Measurements from ENCODE around the gene PLOD1. TPM values are rescaled to one million over a fixed set of nuclear protein-coding genes. Genes with fewer than 3 reads are reported as not detected.

PLOD1 gene
- total and polyA plus RNA-seq, 2 donors (not counting 1 experiment from before 2014, with no cell fraction given), result 10.4 to 13.4 TPM

GRCh38 chr1:11943619-11944018 is 9.1 kb downstream of the PLOD1 start:
- ChIA-PET POLR2A (no interaction called here), CTCF (no interaction called here)
- ATAC-seq (ENCODE audit: low read depth) (no peak), DNase-seq (no peak)
- no peaks in the 10 kb centered on the region for H3K79me2 ChIP-seq (ENCODE audit: control insufficient read depth, insufficient read depth, low read length)
- TF ChIP-seq EZH2 (IDR thresholded peaks at IDR 0.05; ENCODE audit: borderline replicate concordance, insufficient read depth, low read depth, low read length, poor library complexity, severe bottlenecking), result no peak
- no peak for TF ChIP-seq CTCF (IDR thresholded peaks at IDR 0.05)
- Mint-ChIP-seq H3K4me1 (no peaks in the 10 kb centered on the region), H3K27ac (no peak overlapping the region), H3K27me3 (no peaks in the 10 kb centered on the region), H3K9me3 (ENCODE audit: insufficient read depth) (no peaks in the 10 kb centered on the region), H3K4me3 (no peak overlapping the region)
- 96% methylated on average over 4 of the region's 4 CpGs for WGBS (ENCODE audit: insufficient coverage)
- H3K27ac ChIP-seq (ENCODE audit: low read length in 2 of 2), result no peak overlapping the region
- H3K9ac ChIP-seq (ENCODE audit: low read length), result no peak overlapping the region
- intact Hi-C loops (cut with micrococcal nuclease), result no loop called here
- no peak overlapping the region for H3K4me2 ChIP-seq (replicated peaks; ENCODE audit: low read depth, low read length, poor library complexity, severe bottlenecking)
- H3K4me3 ChIP-seq (ENCODE audit: control extremely low read depth in 1 of 5, extremely low read depth in 1 of 5, insufficient read depth in 1 of 5, low read depth in 2 of 5, low read length in 4 of 5), result no peak overlapping the region
- no peaks in the 10 kb centered on the region for H4K20me1 ChIP-seq (ENCODE audit: control insufficient read depth, insufficient read depth, low read length, poor library complexity, severe bottlenecking)
- no peaks in the 10 kb centered on the region for H3K9me3 ChIP-seq (ENCODE audit: control extremely low read depth in 1 of 3, control insufficient read depth in 2 of 3, insufficient read depth in 1 of 3, low read length in 2 of 3)
- H2AFZ ChIP-seq (ENCODE audit: insufficient read depth, low read depth, low read length, poor library complexity, severe bottlenecking), result no peak overlapping the region
- no peaks in the 10 kb centered on the region for H3K4me1 ChIP-seq (ENCODE audit: control insufficient read depth in 2 of 2, insufficient read depth in 2 of 2, low read length in 2 of 2)
- H3K36me3 ChIP-seq (replicated peaks in 1 of 2; ENCODE audit: control extremely low read depth in 1 of 2, control insufficient read depth in 1 of 2, extremely low read depth in 1 of 2, insufficient read depth in 2 of 2, low read length in 1 of 2), result no peaks in the 10 kb centered on the region
- H3K27me3 ChIP-seq (replicated peaks in 1 of 4; ENCODE audit: control extremely low read depth in 1 of 4, control insufficient read depth in 3 of 4, insufficient read depth in 4 of 4, low read length in 3 of 4), result no peaks in the 10 kb centered on the region

GRCh38 chr1:11944358-11944931 is 9.9 kb downstream of the PLOD1 start:
- TF ChIP-seq EZH2 (IDR thresholded peaks at IDR 0.05; ENCODE audit: borderline replicate concordance, insufficient read depth, low read depth, low read length, poor library complexity, severe bottlenecking) (no peak), CTCF (IDR thresholded peaks at IDR 0.05) (no peak)
- no peaks in the 10 kb centered on the region for H3K9me3 Mint-ChIP-seq (ENCODE audit: insufficient read depth)
- H3K9me3 ChIP-seq (ENCODE audit: control extremely low read depth in 1 of 3, control insufficient read depth in 2 of 3, insufficient read depth in 1 of 3, low read length in 2 of 3), result peaks cover 0 to 4% (median 0%) of the 10 kb centered on the region in 3 donors
- POLR2A ChIA-PET, result no interaction called here
- H3K36me3 ChIP-seq (replicated peaks in 1 of 2; ENCODE audit: control extremely low read depth in 1 of 2, control insufficient read depth in 1 of 2, extremely low read depth in 1 of 2, insufficient read depth in 2 of 2, low read length in 1 of 2), result no peaks in the 10 kb centered on the region
- H3K27ac ChIP-seq (ENCODE audit: low read length in 2 of 2), result no peak overlapping the region
- ATAC-seq (ENCODE audit: low read depth), result no peak
- no peak for DNase-seq
- H3K27ac Mint-ChIP-seq, result no peak overlapping the region
- no peak overlapping the region for H3K4me3 ChIP-seq (ENCODE audit: control extremely low read depth in 1 of 5, extremely low read depth in 1 of 5, insufficient read depth in 1 of 5, low read depth in 2 of 5, low read length in 4 of 5)
- CTCF ChIA-PET, result no interaction called here
- no peaks in the 10 kb centered on the region for H3K27me3 Mint-ChIP-seq
- H3K4me3 Mint-ChIP-seq, result no peak overlapping the region
- no peak overlapping the region for H2AFZ ChIP-seq (ENCODE audit: insufficient read depth, low read depth, low read length, poor library complexity, severe bottlenecking)
- 89% methylated on average over 10 of the region's 12 CpGs for WGBS (ENCODE audit: insufficient coverage)
- no peaks in the 10 kb centered on the region for H3K27me3 ChIP-seq (replicated peaks in 1 of 4; ENCODE audit: control extremely low read depth in 1 of 4, control insufficient read depth in 3 of 4, insufficient read depth in 4 of 4, low read length in 3 of 4)
- H3K9ac ChIP-seq (ENCODE audit: low read length), result no peak overlapping the region
- no peaks in the 10 kb centered on the region for H4K20me1 ChIP-seq (ENCODE audit: control insufficient read depth, insufficient read depth, low read length, poor library complexity, severe bottlenecking)
- intact Hi-C loops (cut with micrococcal nuclease), result no loop called here
- H3K79me2 ChIP-seq (ENCODE audit: control insufficient read depth, insufficient read depth, low read length), result no peaks in the 10 kb centered on the region
- H3K4me1 ChIP-seq (ENCODE audit: control insufficient read depth in 2 of 2, insufficient read depth in 2 of 2, low read length in 2 of 2), result no peaks in the 10 kb centered on the region
- no peak overlapping the region for H3K4me2 ChIP-seq (replicated peaks; ENCODE audit: low read depth, low read length, poor library complexity, severe bottlenecking)
- H3K4me1 Mint-ChIP-seq, result no peaks in the 10 kb centered on the region

Data from B cell (primary cell).